CD4-positive, alpha-beta memory T cell (primary cell): ENCODE data around the gene WDR47. TPM values are rescaled to one million over a fixed set of nuclear protein-coding genes. Genes with fewer than 3 reads are reported as not detected.

Source experiments
- CTCF ChIA-PET: fragments of 350-600 bp; sonication (Branson Sonifier 250); formaldehyde crosslinking; loops from one replicate; lab custom pipeline; 2021; ENCODE audit warnings: inconsistent platforms; ENCODE audit not compliant: partially characterized antibody; lab: Charles Lee
- POLR2A ChIA-PET: fragments of 350-600 bp; sonication (Branson Sonifier 250); formaldehyde crosslinking; loops from one replicate; lab custom pipeline; 2021; ENCODE audit not compliant: partially characterized antibody; lab: Charles Lee
- DNase-seq, 5 donors: peaks; one replicate each; pipeline versions ENCODE4 v3.0.0 to v3.0.0-alpha.2; 2020 to 2022; ENCODE audit warnings: mixed read lengths in 1 of 5
- H3K27ac ChIP-seq: one replicate; pipeline ENCODE4 v1.7.0; 2013; ENCODE audit warnings: low read depth, low read length
- H3K27me3 ChIP-seq: 2 replicates; pipeline ENCODE4 v1.7.0; 2013; ENCODE audit warnings: mild to moderate bottlenecking, low read length, moderate library complexity; ENCODE audit not compliant: insufficient read depth
- H3K36me3 ChIP-seq: 2 replicates; pipeline ENCODE4 v1.7.0; 2013; ENCODE audit warnings: mild to moderate bottlenecking, low read length, moderate library complexity; ENCODE audit not compliant: insufficient read depth
- H3K4me1 ChIP-seq: 2 replicates; pipeline ENCODE4 v1.7.0; 2013; ENCODE audit warnings: mild to moderate bottlenecking, low read length, moderate library complexity; ENCODE audit not compliant: insufficient read depth
- H3K4me3 ChIP-seq, 2 donors: one replicate each; pipeline ENCODE4 v1.7.0; 2013; ENCODE audit warnings: low read length in 2 of 2, mild to moderate bottlenecking in 1 of 2
- H3K9me3 ChIP-seq, 2 donors: one replicate each; pipeline ENCODE4 v1.7.0; 2013; ENCODE audit warnings: low read length in 2 of 2, control low read depth in 1 of 2; ENCODE audit not compliant: control insufficient read depth in 1 of 2
- H3K27ac Mint-ChIP-seq, 7 donors: one replicate each; pipeline ENCODE4 v1.8.0; 2020 to 2021; ENCODE audit warnings: mixed read lengths in 7 of 7, mild to moderate bottlenecking in 6 of 7, inconsistent platforms in 3 of 7, moderate library complexity in 3 of 7
- H3K27me3 Mint-ChIP-seq, 2 donors: one replicate each; pipeline ENCODE4 v1.8.0; 2020 to 2021; ENCODE audit warnings: mixed read lengths in 2 of 2
- H3K36me3 Mint-ChIP-seq, 2 donors: one replicate each; pipeline ENCODE4 v1.8.0; 2020 to 2021; ENCODE audit warnings: mixed read lengths in 2 of 2, inconsistent platforms in 1 of 2, mild to moderate bottlenecking in 1 of 2
- H3K4me1 Mint-ChIP-seq, 4 donors: one replicate each; pipeline ENCODE4 v1.8.0; 2020 to 2021; ENCODE audit warnings: mixed read lengths in 4 of 4, mild to moderate bottlenecking in 1 of 4
- H3K4me3 Mint-ChIP-seq, 8 donors: one replicate each; pipeline ENCODE4 v1.8.0; 2020 to 2021; ENCODE audit warnings: mixed read lengths in 8 of 8, mild to moderate bottlenecking in 7 of 8, moderate library complexity in 6 of 8, inconsistent platforms in 3 of 8
- H3K9me3 Mint-ChIP-seq, 8 donors: one replicate each; pipeline ENCODE4 v1.8.0; 2020 to 2021; ENCODE audit warnings: mixed read lengths in 8 of 8, mild to moderate bottlenecking in 5 of 8, inconsistent platforms in 3 of 8, moderate library complexity in 1 of 8
- intact Hi-C: fragments of 100-400 bp; cut with micrococcal nuclease; formaldehyde crosslinking; loops from one replicate; pipeline ENCODE4 v1.15.1; 2023
- polyA plus RNA-seq, 2 donors: library from polyadenylated mRNA; unstranded; fragments of 300-500 nt; fragmentation: Illumina TruSeq; gene quantifications; one replicate each; pipeline ENCODE4 v1.2.3, GENCODE V29; 2021
- total RNA-seq, 2 experiments: library from RNA; stranded (reverse); gene quantifications; one replicate each; pipeline ENCODE4 v1.2.3, GENCODE V29; 2021

WDR47 gene
- total and polyA plus RNA-seq, 4 experiments from 2014 or later: 6.3 to 14.1 (median 10.7) TPM

- no peaks in the 10 kb centered on the region for H3K4me1 ChIP-seq
- Mint-ChIP-seq H3K4me3 (no peak overlapping the region), H3K27ac (peak overlapping the region in 1 of 7 donors; percentile 62), H3K27me3 (no peaks in the 10 kb centered on the region), H3K4me1 (peaks cover 0 to under 1% (median under 1%) of the 10 kb centered on the region in 4 donors), H3K36me3 (no peaks in the 10 kb centered on the region), H3K9me3 (peaks cover 0 to 2% (median 0%) of the 10 kb centered on the region in 8 donors)
- ChIA-PET POLR2A (interaction anchor here (1.7 kb wide), 1 partner anchor 16 kb away, joined by 9 read pairs; no protein-coding TSS in a partner anchor), CTCF (interaction anchor here (2.3 to 2.5 kb wide), 2 partner anchors 16 to 28 kb away, joined by 6 to 9 read pairs; a partner anchor contains a TSS)
- no peak for DNase-seq
- no peaks in the 10 kb centered on the region for H3K27me3 ChIP-seq
- no peak overlapping the region for H3K27ac ChIP-seq
- H3K36me3 ChIP-seq: no peaks in the 10 kb centered on the region
- no peaks in the 10 kb centered on the region for H3K9me3 ChIP-seq
- intact Hi-C loops: no loop called here
- H3K4me3 ChIP-seq: no peak overlapping the region
Measured at GRCh38 chr1:109083923-109084322, 42.0 kb upstream of the WDR47 start.

GRCh38 chr1:109083501-109083900 lies 41.6 kb upstream of the WDR47 start:
- H3K36me3 ChIP-seq: no peaks in the 10 kb centered on the region
- no peak overlapping the region for H3K4me3 ChIP-seq
- Mint-ChIP-seq H3K4me1 (no peaks in the 10 kb centered on the region), H3K36me3 (no peaks in the 10 kb centered on the region), H3K27me3 (no peaks in the 10 kb centered on the region), H3K27ac (peak overlapping the region in 1 of 7 donors; percentile 60), H3K4me3 (no peak overlapping the region), H3K9me3 (peaks cover 0 to 2% (median 0%) of the 10 kb centered on the region in 8 donors)
- intact Hi-C loops: no loop called here
- ChIA-PET POLR2A (no interaction called here), CTCF (interaction anchor here (2.3 to 2.5 kb wide), 2 partner anchors 16 to 29 kb away, joined by 6 to 9 read pairs; a partner anchor contains a TSS)
- H3K9me3 ChIP-seq: no peaks in the 10 kb centered on the region
- H3K27ac ChIP-seq: no peak overlapping the region
- no peaks in the 10 kb centered on the region for H3K4me1 ChIP-seq
- H3K27me3 ChIP-seq: no peaks in the 10 kb centered on the region
- no peak for DNase-seq

- Histone ChIP-seq H3K27me3 (no peaks in the 10 kb centered on the region), H3K36me3 (no peaks in the 10 kb centered on the region), H3K4me3 (no peak overlapping the region), H3K4me1 (peaks cover 7% of the 10 kb centered on the region), H3K9me3 (no peaks in the 10 kb centered on the region), H3K27ac (no peak overlapping the region)
- Mint-ChIP-seq H3K27ac (no peak overlapping the region), H3K27me3 (no peaks in the 10 kb centered on the region), H3K9me3 (peaks cover 0 to 2% (median 0%) of the 10 kb centered on the region in 8 donors), H3K4me1 (peaks cover 2 to 7% (median 6%) of the 10 kb centered on the region in 4 donors), H3K4me3 (no peak overlapping the region), H3K36me3 (peaks cover 0 to 5% of the 10 kb centered on the region in 2 donors)
- ChIA-PET POLR2A (no interaction called here), CTCF (no interaction called here)
- intact Hi-C loops: no loop called here
- DNase-seq: no peak
Measured at GRCh38 chr1:109080441-109081082, 38.7 kb upstream of the WDR47 start.

- Histone ChIP-seq H3K36me3 (no peaks in the 10 kb centered on the region), H3K27ac (no peak overlapping the region), H3K9me3 (no peaks in the 10 kb centered on the region), H3K4me3 (no peak overlapping the region), H3K27me3 (no peaks in the 10 kb centered on the region), H3K4me1 (peaks cover 17% of the 10 kb centered on the region)
- no peak for DNase-seq
- Mint-ChIP-seq H3K27me3 (no peaks in the 10 kb centered on the region), H3K9me3 (peaks cover 0 to 2% (median 0%) of the 10 kb centered on the region in 8 donors), H3K27ac (no peak overlapping the region), H3K4me3 (no peak overlapping the region), H3K36me3 (peaks cover 0 to 12% of the 10 kb centered on the region in 2 donors), H3K4me1 (peaks cover 5 to 20% (median 16%) of the 10 kb centered on the region in 4 donors)
- CTCF ChIA-PET: no interaction called here
- intact Hi-C loops: no loop called here
- POLR2A ChIA-PET: interaction anchor here (3.9 kb wide), 1 partner anchor 12 kb away, joined by 46 read pairs; the partner anchor contains the start of gene TMEM167B
Measured at GRCh38 chr1:109079240-109079622, 37.3 kb upstream of the WDR47 start.

GRCh38 chr1:109078317-109078716 lies 36.4 kb upstream of the WDR47 start:
- Histone ChIP-seq H3K36me3 (no peaks in the 10 kb centered on the region), H3K4me3 (no peak overlapping the region), H3K27ac (no peak overlapping the region), H3K9me3 (no peaks in the 10 kb centered on the region), H3K4me1 (peaks cover 17% of the 10 kb centered on the region), H3K27me3 (no peaks in the 10 kb centered on the region)
- POLR2A ChIA-PET: interaction anchor here (3.9 kb wide), 1 partner anchor 13 kb away, joined by 46 read pairs; the partner anchor contains the start of gene TMEM167B
- Mint-ChIP-seq H3K4me3 (peak overlapping the region in 1 of 8 donors; percentile 39), H3K27me3 (no peaks in the 10 kb centered on the region), H3K27ac (peak overlapping the region in 1 of 7 donors; percentile 99), H3K4me1 (peaks cover 6 to 22% (median 16%) of the 10 kb centered on the region in 4 donors), H3K9me3 (peaks cover 0 to 2% (median 0%) of the 10 kb centered on the region in 8 donors), H3K36me3 (peaks cover 0 to 13% of the 10 kb centered on the region in 2 donors)
- CTCF ChIA-PET: interaction anchor here (2.8 kb wide), 1 partner anchor 21 kb away, joined by 21 read pairs; no protein-coding TSS in a partner anchor
- no peak for DNase-seq
- intact Hi-C loops: no loop called here

GRCh38 chr1:109075531-109076490 lies 33.9 kb upstream of the WDR47 start, which contains the start of gene TAF13:
TAF13 (minus strand) TSS chr1:109076003; CDS start chr1:109075947, 56 bp downstream.
- CTCF ChIA-PET: interaction anchor here (0.7 to 2.8 kb wide), 9 partner anchors 9 to 362 kb away, joined by 3 to 21 read pairs (median 4); partner anchors contain the start of gene TMEM167B
- POLR2A ChIA-PET: interaction anchor here (0.7 to 3.9 kb wide), 18 partner anchors 10 to 1888 kb away, joined by 3 to 55 read pairs (median 5); partner anchors contain the start of genes CLCC1, ELAPOR1, HENMT1 and PRPF38B
- Mint-ChIP-seq H3K27ac (peak within 1 kb of the TSS; percentile 99 to 100 (median 99)), H3K4me3 (peak within 1 kb of the TSS; percentile 95 to 100 (median 96)), H3K27me3 (no peaks in the 10 kb centered on the region), H3K36me3 (peaks cover 3 to 22% of the 10 kb centered on the region in 2 donors), H3K9me3 (peaks cover 0 to 2% (median 0%) of the 10 kb centered on the region in 8 donors), H3K4me1 (peaks cover 7 to 23% (median 17%) of the 10 kb centered on the region in 4 donors)
- peak; percentile 82 to 88 (median 85) for DNase-seq
- intact Hi-C loops: loop anchor here (1.0 to 2.0 kb wide), 5 partner anchors 14 to 113 kb away; partner anchors contain the start of genes CLCC1, TMEM167B and WDR47
- H3K27me3 ChIP-seq: no peaks in the 10 kb centered on the region
- no peaks in the 10 kb centered on the region for H3K36me3 ChIP-seq
- H3K4me1 ChIP-seq: peaks cover 17% of the 10 kb centered on the region
- H3K27ac ChIP-seq: peak within 1 kb of the TSS; percentile 93
- no peaks in the 10 kb centered on the region for H3K9me3 ChIP-seq
- peak within 1 kb of the TSS; percentile 95 to 99 for H3K4me3 ChIP-seq
